Type B pancreatic cell (in vitro differentiated cells): ENCODE data around the gene SOHLH1. TPM values are rescaled to one million over a fixed set of nuclear protein-coding genes. Genes with fewer than 3 reads are reported as not detected.

Experiments
- DNase-seq: peaks from one replicate; pipeline ENCODE4 v3.0.0; 2021; ENCODE audit warnings: mixed read lengths; ENCODE audit not compliant: unreplicated experiment; ENCODE audit errors: extremely low spot score
- H3K27ac Mint-ChIP-seq: 2 replicates; pipeline ENCODE4 v1.8.0; 2021; ENCODE audit warnings: mild to moderate bottlenecking, mixed read lengths
- H3K27me3 Mint-ChIP-seq: 2 replicates; pipeline ENCODE4 v1.8.0; 2021; ENCODE audit warnings: mixed read lengths
- H3K36me3 Mint-ChIP-seq: 2 replicates; pipeline ENCODE4 v1.8.0; 2021; ENCODE audit warnings: mixed read lengths
- H3K4me1 Mint-ChIP-seq: one replicate; pipeline ENCODE4 v1.8.0; 2021; ENCODE audit warnings: mixed read lengths; ENCODE audit not compliant: unreplicated experiment
- H3K4me3 Mint-ChIP-seq: 2 replicates; pipeline ENCODE4 v1.8.0; 2021; ENCODE audit warnings: mild to moderate bottlenecking, mixed read lengths
- H3K9me3 Mint-ChIP-seq: 2 replicates; pipeline ENCODE4 v1.8.0; 2021; ENCODE audit warnings: mixed read lengths
- CTCF ChIP-seq: fragments of 200-600 bp; sonication (generic); conservative IDR thresholded peaks from 2 replicates; pipeline ENCODE4 v1.5.0; 2021; ENCODE audit warnings: antibody characterized with exemption, mild to moderate bottlenecking
- long read RNA-seq: library from polyadenylated mRNA; unstranded; transcript quantifications from one replicate; pipeline ENCODE4 v2.0.0, GENCODE V29; 2020
- total RNA-seq: library from RNA; stranded (reverse); gene quantifications from 2 replicates; pipeline ENCODE4 v1.2.1, GENCODE V29; 2021; ENCODE audit warnings: low replicate concordance

The SOHLH1 gene
- not detected in 2 replicates for total RNA-seq
- long read RNA-seq = 0 reads

GRCh38 chr9:135699440-135699839, at the start of gene SOHLH1:
SOHLH1 (minus strand) TSS chr9:135699481; CDS start chr9:135699467, 14 bp downstream.
- no peaks in the 10 kb centered on the region for H3K9me3 Mint-ChIP-seq
- TF ChIP-seq CTCF = no peak
- H3K36me3 Mint-ChIP-seq = no peaks in the 10 kb centered on the region
- H3K27ac Mint-ChIP-seq = no peak within 1 kb of the TSS
- no peak for DNase-seq
- H3K4me3 Mint-ChIP-seq = no peak within 1 kb of the TSS
- peaks cover 10% of the 10 kb centered on the region for H3K27me3 Mint-ChIP-seq
- no peaks in the 10 kb centered on the region for H3K4me1 Mint-ChIP-seq

- Mint-ChIP-seq H3K9me3 (no peaks in the 10 kb centered on the region), H3K4me3 (no peak overlapping the region), H3K4me1 (no peaks in the 10 kb centered on the region), H3K36me3 (no peaks in the 10 kb centered on the region), H3K27ac (no peak overlapping the region), H3K27me3 (peaks cover 3% of the 10 kb centered on the region)
- DNase-seq = no peak
- TF ChIP-seq CTCF = no peak
Measured at GRCh38 chr9:135748676-135749075, 49.4 kb upstream of the SOHLH1 start.

- TF ChIP-seq CTCF = no peak
- DNase-seq = no peak
- no peaks in the 10 kb centered on the region for H3K4me1 Mint-ChIP-seq
- no peak overlapping the region for H3K27ac Mint-ChIP-seq
- no peaks in the 10 kb centered on the region for H3K36me3 Mint-ChIP-seq
- no peak overlapping the region for H3K4me3 Mint-ChIP-seq
- H3K27me3 Mint-ChIP-seq = peaks cover 6% of the 10 kb centered on the region
- H3K9me3 Mint-ChIP-seq = no peaks in the 10 kb centered on the region
Measured at GRCh38 chr9:135747311-135747710, 48.0 kb upstream of the SOHLH1 start.

- Mint-ChIP-seq H3K36me3 (no peaks in the 10 kb centered on the region), H3K9me3 (no peaks in the 10 kb centered on the region), H3K4me1 (no peaks in the 10 kb centered on the region), H3K27me3 (peaks cover 3% of the 10 kb centered on the region), H3K27ac (no peak overlapping the region), H3K4me3 (no peak overlapping the region)
- TF ChIP-seq CTCF = no peak
- DNase-seq = no peak
Measured at GRCh38 chr9:135746565-135746964, 47.3 kb upstream of the SOHLH1 start.

GRCh38 chr9:135745686-135746324, 46.5 kb upstream of the SOHLH1 start:
- Mint-ChIP-seq H3K9me3 (no peaks in the 10 kb centered on the region), H3K4me3 (no peak overlapping the region), H3K4me1 (no peaks in the 10 kb centered on the region), H3K27ac (no peak overlapping the region), H3K36me3 (no peaks in the 10 kb centered on the region), H3K27me3 (peaks cover 3% of the 10 kb centered on the region)
- TF ChIP-seq CTCF = no peak
- no peak for DNase-seq
